Nephron (organoid): Measurements from ENCODE around the gene TRIM54.

ENCODE experiments used
- H3K27ac Mint-ChIP-seq, 3 experiments: 2 replicates each; pipeline ENCODE4 v1.8.0; 2020; ENCODE audit warnings: mixed read lengths in 3 of 3, mild to moderate bottlenecking in 2 of 3, moderate library complexity in 1 of 3
- H3K27me3 Mint-ChIP-seq: 2 replicates; pipeline ENCODE4 v1.8.0; 2021; ENCODE audit warnings: low read depth, mild to moderate bottlenecking, moderate library complexity, mixed read lengths
- H3K36me3 Mint-ChIP-seq: 2 replicates; pipeline ENCODE4 v1.8.0; 2020; ENCODE audit warnings: low read depth, mixed read lengths
- H3K4me1 Mint-ChIP-seq: 2 replicates; pipeline ENCODE4 v1.8.0; 2020; ENCODE audit warnings: mixed read lengths
- H3K4me3 Mint-ChIP-seq, 3 experiments: 2 replicates each; pipeline ENCODE4 v1.8.0; 2020; ENCODE audit warnings: mild to moderate bottlenecking in 3 of 3, mixed read lengths in 3 of 3, moderate library complexity in 2 of 3
- H3K9me3 Mint-ChIP-seq: 2 replicates; pipeline ENCODE4 v1.8.0; 2020; ENCODE audit warnings: mixed read lengths
- CTCF ChIP-seq, 3 experiments: fragments of 200-600 bp; sonication (generic); IDR thresholded peaks; one replicate each; pipeline ENCODE4 v1.5.0; 2021; ENCODE audit warnings: antibody characterized with exemption in 3 of 3; ENCODE audit not compliant: unreplicated experiment in 3 of 3

The TRIM54 gene

DNA sequence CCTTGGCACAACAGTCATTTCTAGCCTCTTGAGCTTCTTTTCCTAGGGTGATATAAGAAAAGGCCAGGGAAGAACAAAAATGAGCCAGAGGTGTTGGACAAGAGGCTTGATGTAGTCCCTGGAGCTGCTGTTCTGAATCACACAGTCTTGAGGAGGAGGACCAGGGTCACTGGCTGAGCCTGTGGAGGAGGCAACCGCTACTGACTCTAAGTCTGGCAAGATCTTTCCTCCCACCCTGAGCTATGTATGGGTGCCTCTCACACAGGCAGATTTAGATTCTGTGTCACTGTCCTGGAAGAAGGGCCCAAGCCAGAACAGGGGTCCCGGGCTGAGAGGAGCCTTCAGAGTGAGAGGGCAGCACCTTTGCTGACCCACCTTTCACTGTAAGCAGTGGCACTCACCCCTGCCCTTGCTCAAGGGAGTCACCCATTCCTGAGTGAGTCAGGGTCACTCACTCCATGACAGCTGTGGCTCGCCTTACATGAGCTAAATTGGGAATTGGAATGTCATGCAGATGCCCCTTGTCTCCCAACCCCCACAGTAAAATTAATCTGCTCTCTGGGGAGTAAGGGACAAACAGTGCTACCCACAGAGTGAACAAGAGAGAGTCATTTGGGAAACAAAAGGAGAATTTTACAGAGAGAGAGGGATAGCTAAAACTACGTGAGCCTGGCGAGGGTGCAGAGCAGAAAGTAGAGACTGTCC is at the start of gene TRIM54:
Gene TRIM54, plus strand, starts transcription at position 575 of the 705 bp plus-strand sequence. CDS start 303 bp downstream, outside the sequence.
- H3K4me1 Mint-ChIP-seq = peaks cover 52% of the 10 kb centered on the region
- H3K9me3 Mint-ChIP-seq = no peaks in the 10 kb centered on the region
- no peak for TF ChIP-seq CTCF (IDR thresholded peaks at IDR 0.05; ENCODE audit: unreplicated experiment in 3 of 3)
- H3K27me3 Mint-ChIP-seq = peaks cover 37% of the 10 kb centered on the region
- peak within 1 kb of the TSS; percentile 69 to 95 (median 74) for H3K27ac Mint-ChIP-seq
- peak within 1 kb of the TSS; percentile 67 to 91 (median 81) for H3K4me3 Mint-ChIP-seq
- no peaks in the 10 kb centered on the region for H3K36me3 Mint-ChIP-seq

GRCh38 chr2:27233341-27233740 is 48.9 kb upstream of the TRIM54 start:
- H3K27me3 Mint-ChIP-seq = no peaks in the 10 kb centered on the region

DNA sequence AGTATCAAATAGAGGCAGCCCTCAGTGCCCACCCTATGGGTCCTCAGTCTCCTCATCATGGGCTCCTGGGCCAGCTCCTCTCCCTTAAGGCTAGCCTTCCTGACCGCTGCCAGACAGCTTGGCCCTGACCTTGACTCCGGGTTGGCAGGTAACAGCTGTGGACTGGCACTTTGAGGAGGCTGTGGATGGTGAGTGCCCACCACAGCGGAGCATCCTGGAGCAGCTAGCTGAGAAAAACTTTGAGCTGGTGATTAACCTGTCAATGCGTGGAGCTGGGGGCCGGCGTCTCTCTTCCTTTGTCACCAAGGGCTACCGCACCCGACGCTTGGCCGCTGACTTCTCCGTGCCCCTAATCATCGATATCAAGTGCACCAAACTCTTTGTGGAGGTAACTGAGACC is 46.1 kb upstream of the TRIM54 start:
- Mint-ChIP-seq H3K36me3 (peaks cover 80% of the 10 kb centered on the region), H3K4me1 (no peaks in the 10 kb centered on the region), H3K27ac (no peak overlapping the region), H3K4me3 (no peak overlapping the region), H3K27me3 (no peaks in the 10 kb centered on the region), H3K9me3 (no peaks in the 10 kb centered on the region)
- no peak for TF ChIP-seq CTCF (IDR thresholded peaks at IDR 0.05; ENCODE audit: unreplicated experiment in 3 of 3)

More at GRCh38 chr2:27233341-27233740, 48.9 kb upstream of the TRIM54 start:
- no peak overlapping the region for H3K27ac Mint-ChIP-seq
- no peak for TF ChIP-seq CTCF (IDR thresholded peaks at IDR 0.05; ENCODE audit: unreplicated experiment in 3 of 3)
- no peaks in the 10 kb centered on the region for H3K9me3 Mint-ChIP-seq
- no peak overlapping the region for H3K4me3 Mint-ChIP-seq
- H3K36me3 Mint-ChIP-seq = peaks cover 66% of the 10 kb centered on the region
- H3K4me1 Mint-ChIP-seq = no peaks in the 10 kb centered on the region

DNA sequence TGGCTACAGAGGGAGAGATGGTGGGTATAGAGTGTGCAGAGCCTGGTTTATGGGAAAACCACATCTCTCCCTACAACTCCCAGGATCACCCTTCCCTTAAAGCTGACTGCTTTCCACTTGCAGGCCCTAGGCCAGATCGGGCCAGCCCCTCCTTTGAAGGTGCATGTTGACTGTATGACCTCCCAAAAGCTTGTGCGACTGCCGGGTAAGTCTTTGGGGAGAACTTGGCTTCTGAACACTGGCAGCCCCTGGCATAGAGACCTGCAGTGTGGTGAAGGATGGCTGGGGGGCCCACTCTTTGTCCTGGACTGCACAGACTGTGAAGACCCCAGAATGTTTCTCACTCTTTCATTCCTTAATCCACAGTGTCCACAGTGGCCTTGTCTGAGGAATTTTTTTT is 45.6 kb upstream of the TRIM54 start:
- Mint-ChIP-seq H3K9me3 (no peaks in the 10 kb centered on the region), H3K36me3 (peaks cover 80% of the 10 kb centered on the region), H3K27me3 (no peaks in the 10 kb centered on the region), H3K27ac (no peak overlapping the region), H3K4me1 (no peaks in the 10 kb centered on the region), H3K4me3 (no peak overlapping the region)
- TF ChIP-seq CTCF (IDR thresholded peaks at IDR 0.05; ENCODE audit: unreplicated experiment in 3 of 3) = no peak

DNA sequence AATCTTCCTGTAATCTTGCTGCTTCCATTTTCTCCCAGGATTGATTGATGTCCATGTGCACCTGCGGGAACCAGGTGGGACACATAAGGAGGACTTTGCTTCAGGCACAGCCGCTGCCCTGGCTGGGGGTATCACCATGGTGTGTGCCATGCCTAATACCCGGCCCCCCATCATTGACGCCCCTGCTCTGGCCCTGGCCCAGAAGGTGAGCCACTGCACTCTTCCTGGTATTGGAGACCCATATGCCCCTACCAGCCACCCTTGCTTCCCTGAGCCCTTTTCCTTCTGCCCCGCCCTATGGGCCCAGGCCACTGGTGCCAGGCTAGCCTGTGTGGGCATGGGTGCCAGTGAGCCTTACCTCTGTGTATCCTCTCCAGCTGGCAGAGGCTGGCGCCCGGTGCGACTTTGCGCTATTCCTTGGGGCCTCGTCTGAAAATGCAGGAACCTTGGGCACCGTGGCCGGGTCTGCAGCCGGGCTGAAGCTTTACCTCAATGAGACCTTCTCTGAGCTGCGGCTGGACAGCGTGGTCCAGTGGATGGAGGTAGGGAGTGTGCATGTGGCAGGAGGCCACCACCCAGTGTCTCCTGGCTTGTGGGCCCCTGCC is 44.8 kb upstream of the TRIM54 start:
- no peaks in the 10 kb centered on the region for H3K9me3 Mint-ChIP-seq
- peaks cover 79% of the 10 kb centered on the region for H3K36me3 Mint-ChIP-seq
- no peak overlapping the region for H3K4me3 Mint-ChIP-seq
- no peak overlapping the region for H3K27ac Mint-ChIP-seq
- no peaks in the 10 kb centered on the region for H3K4me1 Mint-ChIP-seq
- TF ChIP-seq CTCF (IDR thresholded peaks at IDR 0.05; ENCODE audit: unreplicated experiment in 3 of 3) = no peak
- no peaks in the 10 kb centered on the region for H3K27me3 Mint-ChIP-seq

GRCh38 chr2:27238976-27239375 is 43.3 kb upstream of the TRIM54 start:
- H3K27ac Mint-ChIP-seq = no peak overlapping the region
- H3K9me3 Mint-ChIP-seq = no peaks in the 10 kb centered on the region
- no peaks in the 10 kb centered on the region for H3K4me1 Mint-ChIP-seq
- H3K27me3 Mint-ChIP-seq = no peaks in the 10 kb centered on the region
- no peak overlapping the region for H3K4me3 Mint-ChIP-seq
- H3K36me3 Mint-ChIP-seq = peaks cover 72% of the 10 kb centered on the region
- TF ChIP-seq CTCF (IDR thresholded peaks at IDR 0.05; ENCODE audit: unreplicated experiment in 3 of 3) = no peak
